ENCODE measurements around the gene OPA3. TPM values are rescaled to one million over a fixed set of nuclear protein-coding genes. Genes with fewer than 3 reads are reported as not detected.
A peak's percentile ranks its signal among the peaks of the same experiment; 100 is the strongest.
"Not testable (repeated sequence)": the region's sequence is repeated elsewhere in the genome, so short reads cannot be mapped to it uniquely, and the experiment has no call there.

The OPA3 gene
- total and polyA plus RNA-seq, 4 donors: 3.9 to 11.0 (median 7.6) TPM

- H3K4me3 ChIP-seq (ENCODE audit: low read depth, low read length): no peak overlapping the region
- H3K27me3 ChIP-seq (ENCODE audit: control insufficient read depth, insufficient read depth, low read length): no peaks in the 10 kb centered on the region
- WGBS (ENCODE audit: insufficient coverage): 74% methylated on average over 7 of the region's 7 CpGs
- peaks cover 4% of the 10 kb centered on the region for H3K4me1 ChIP-seq (ENCODE audit: control insufficient read depth, insufficient read depth, low read length)
- H3K27ac ChIP-seq (ENCODE audit: low read depth, low read length): no peak overlapping the region
- DNase-seq (ENCODE audit: low read depth in 4 of 6, low spot score in 6 of 6): no peak
- peaks cover 50% of the 10 kb centered on the region for H3K36me3 ChIP-seq (ENCODE audit: control insufficient read depth, insufficient read depth, low read length)
- H3K9me3 ChIP-seq (ENCODE audit: control insufficient read depth, insufficient read depth, low read length): no peaks in the 10 kb centered on the region
Observed at GRCh38 chr19:45517238-45517637, 67.4 kb downstream of the OPA3 start.

- no peak for DNase-seq (ENCODE audit: low read depth in 4 of 6, low spot score in 6 of 6)
- Histone ChIP-seq H3K36me3 (ENCODE audit: control insufficient read depth, insufficient read depth, low read length) (peaks cover 38% of the 10 kb centered on the region), H3K27me3 (ENCODE audit: control insufficient read depth, insufficient read depth, low read length) (no peaks in the 10 kb centered on the region), H3K27ac (ENCODE audit: low read depth, low read length) (no peak overlapping the region), H3K4me1 (ENCODE audit: control insufficient read depth, insufficient read depth, low read length) (peaks cover 4% of the 10 kb centered on the region), H3K9me3 (ENCODE audit: control insufficient read depth, insufficient read depth, low read length) (no peaks in the 10 kb centered on the region), H3K4me3 (ENCODE audit: low read depth, low read length) (no peak overlapping the region)
- 75% methylated on average over 3 of the region's 9 CpGs for WGBS (ENCODE audit: insufficient coverage)
Observed at GRCh38 chr19:45515807-45516401, 68.7 kb downstream of the OPA3 start.

GRCh38 chr19:45515081-45515624 lies 69.4 kb downstream of the OPA3 start:
- H3K36me3 ChIP-seq (ENCODE audit: control insufficient read depth, insufficient read depth, low read length): peaks cover 33% of the 10 kb centered on the region
- no peaks in the 10 kb centered on the region for H3K9me3 ChIP-seq (ENCODE audit: control insufficient read depth, insufficient read depth, low read length)
- WGBS (ENCODE audit: insufficient coverage): 79% methylated on average over 7 of the region's 10 CpGs

DNA sequence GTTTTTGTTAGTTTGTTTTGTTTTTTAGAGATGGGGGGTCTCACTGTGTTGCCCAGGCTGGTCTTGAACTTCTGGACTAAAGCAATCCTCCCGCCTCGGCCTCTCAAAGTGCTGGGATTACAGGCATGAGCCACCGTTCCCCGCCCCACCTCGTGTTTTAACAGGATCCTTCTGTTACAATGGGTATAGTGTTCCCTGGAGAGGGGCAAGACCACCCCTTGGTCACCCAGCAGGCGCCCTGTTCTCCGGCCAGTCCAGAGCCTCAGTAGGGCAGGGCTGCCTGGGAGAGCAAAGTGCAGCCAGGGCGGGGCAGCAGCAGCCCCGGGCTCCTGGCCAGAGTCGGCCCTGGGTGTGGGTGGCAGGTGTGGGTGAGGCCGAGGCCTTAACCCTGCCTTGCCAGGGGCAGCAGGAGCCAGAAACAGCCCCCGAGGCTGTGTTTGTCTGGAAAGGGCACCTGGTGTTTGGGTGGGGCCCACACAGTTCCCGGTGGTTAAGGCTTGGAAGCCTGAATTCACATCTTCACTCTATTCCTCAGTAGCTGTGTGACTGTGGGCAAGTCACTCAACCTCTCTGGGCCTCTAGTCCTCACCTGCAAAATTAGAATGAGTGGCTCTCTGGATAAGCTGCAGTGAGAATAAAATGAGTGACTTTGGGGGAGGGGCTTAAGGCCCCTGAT lies 70.1 kb downstream of the OPA3 start:
- Histone ChIP-seq H3K27me3 (ENCODE audit: control insufficient read depth, insufficient read depth, low read length) (no peaks in the 10 kb centered on the region), H3K4me3 (ENCODE audit: low read depth, low read length) (no peak overlapping the region), H3K4me1 (ENCODE audit: control insufficient read depth, insufficient read depth, low read length) (peaks cover 7% of the 10 kb centered on the region), H3K36me3 (ENCODE audit: control insufficient read depth, insufficient read depth, low read length) (peaks cover 30% of the 10 kb centered on the region), H3K9me3 (ENCODE audit: control insufficient read depth, insufficient read depth, low read length) (no peaks in the 10 kb centered on the region), H3K27ac (ENCODE audit: low read depth, low read length) (no peak overlapping the region)
- DNase-seq (ENCODE audit: low read depth in 4 of 6, low spot score in 6 of 6): no peak
- WGBS (ENCODE audit: insufficient coverage): 72% methylated on average over 9 of the region's 13 CpGs

More at GRCh38 chr19:45515081-45515624, 69.4 kb downstream of the OPA3 start:
- Histone ChIP-seq H3K4me1 (ENCODE audit: control insufficient read depth, insufficient read depth, low read length) (peaks cover 4% of the 10 kb centered on the region), H3K4me3 (ENCODE audit: low read depth, low read length) (no peak overlapping the region), H3K27ac (ENCODE audit: low read depth, low read length) (no peak overlapping the region), H3K27me3 (ENCODE audit: control insufficient read depth, insufficient read depth, low read length) (no peaks in the 10 kb centered on the region)
- no peak for DNase-seq (ENCODE audit: low read depth in 4 of 6, low spot score in 6 of 6)

GRCh38 chr19:45512881-45513483 lies 71.6 kb downstream of the OPA3 start:
- peaks cover 21% of the 10 kb centered on the region for H3K36me3 ChIP-seq (ENCODE audit: control insufficient read depth, insufficient read depth, low read length)
- DNase-seq (ENCODE audit: low read depth in 4 of 6, low spot score in 6 of 6): no peak
- no peak overlapping the region for H3K4me3 ChIP-seq (ENCODE audit: low read depth, low read length)
- 92% methylated on average over 4 of the region's 6 CpGs for WGBS (ENCODE audit: insufficient coverage)
- H3K27ac ChIP-seq (ENCODE audit: low read depth, low read length): no peak overlapping the region
- H3K9me3 ChIP-seq (ENCODE audit: control insufficient read depth, insufficient read depth, low read length): no peaks in the 10 kb centered on the region
- no peaks in the 10 kb centered on the region for H3K27me3 ChIP-seq (ENCODE audit: control insufficient read depth, insufficient read depth, low read length)
- H3K4me1 ChIP-seq (ENCODE audit: control insufficient read depth, insufficient read depth, low read length): peaks cover 21% of the 10 kb centered on the region

DNA sequence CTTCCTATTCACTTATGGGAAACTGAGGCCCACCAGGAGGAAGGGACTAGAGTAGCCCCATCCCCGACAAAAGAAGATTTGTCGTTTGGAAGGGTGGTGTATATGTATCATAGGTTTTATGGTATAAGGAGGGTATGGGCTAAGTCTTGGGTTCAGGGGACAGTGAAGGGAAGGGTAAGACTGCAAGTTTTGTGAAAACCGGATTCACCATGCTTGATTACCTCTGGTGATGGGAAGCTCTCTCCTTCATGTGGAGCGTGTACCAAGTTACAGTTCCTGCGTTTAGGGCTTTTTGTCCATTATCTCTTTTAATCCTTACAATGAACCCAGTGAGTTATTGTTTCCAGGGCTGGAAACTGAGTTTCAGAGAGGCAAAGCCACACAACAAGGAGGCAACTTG lies 73.5 kb downstream of the OPA3 start:
- H3K9me3 ChIP-seq (ENCODE audit: control insufficient read depth, insufficient read depth, low read length): no peaks in the 10 kb centered on the region
- no peak overlapping the region for H3K27ac ChIP-seq (ENCODE audit: low read depth, low read length)
- H3K27me3 ChIP-seq (ENCODE audit: control insufficient read depth, insufficient read depth, low read length): no peaks in the 10 kb centered on the region
- 93% methylated on average over 2 of the region's 5 CpGs for WGBS (ENCODE audit: insufficient coverage)
- no peak overlapping the region for H3K4me3 ChIP-seq (ENCODE audit: low read depth, low read length)
- no peak for DNase-seq (ENCODE audit: low read depth in 4 of 6, low spot score in 6 of 6)
- peaks cover 9% of the 10 kb centered on the region for H3K36me3 ChIP-seq (ENCODE audit: control insufficient read depth, insufficient read depth, low read length)
- peaks cover 29% of the 10 kb centered on the region for H3K4me1 ChIP-seq (ENCODE audit: control insufficient read depth, insufficient read depth, low read length)

GRCh38 chr19:45510352-45510751 lies 74.2 kb downstream of the OPA3 start:
- H3K4me3 ChIP-seq (ENCODE audit: low read depth, low read length); DNase-seq (ENCODE audit: low read depth in 4 of 6, low spot score in 6 of 6); H3K36me3 ChIP-seq (ENCODE audit: control insufficient read depth, insufficient read depth, low read length); H3K27ac ChIP-seq (ENCODE audit: low read depth, low read length); H3K27me3 ChIP-seq (ENCODE audit: control insufficient read depth, insufficient read depth, low read length); H3K9me3 ChIP-seq (ENCODE audit: control insufficient read depth, insufficient read depth, low read length): not testable (repeated sequence)
- peaks cover 31% of the 10 kb centered on the region for H3K4me1 ChIP-seq (ENCODE audit: control insufficient read depth, insufficient read depth, low read length)
- 88% methylated on average over 5 of the region's 11 CpGs for WGBS (ENCODE audit: insufficient coverage)

GRCh38 chr19:45509692-45510015 lies 74.9 kb downstream of the OPA3 start:
- peaks cover 3% of the 10 kb centered on the region for H3K36me3 ChIP-seq (ENCODE audit: control insufficient read depth, insufficient read depth, low read length)
- H3K9me3 ChIP-seq (ENCODE audit: control insufficient read depth, insufficient read depth, low read length): no peaks in the 10 kb centered on the region
- WGBS (ENCODE audit: insufficient coverage): no CpG with 5 or more reads among the region's 3 CpGs
- no peak for DNase-seq (ENCODE audit: low read depth in 4 of 6, low spot score in 6 of 6)
- H3K27ac ChIP-seq (ENCODE audit: low read depth, low read length): no peak overlapping the region
- H3K4me3 ChIP-seq (ENCODE audit: low read depth, low read length): no peak overlapping the region
- no peaks in the 10 kb centered on the region for H3K27me3 ChIP-seq (ENCODE audit: control insufficient read depth, insufficient read depth, low read length)
- peaks cover 30% of the 10 kb centered on the region for H3K4me1 ChIP-seq (ENCODE audit: control insufficient read depth, insufficient read depth, low read length)

DNA sequence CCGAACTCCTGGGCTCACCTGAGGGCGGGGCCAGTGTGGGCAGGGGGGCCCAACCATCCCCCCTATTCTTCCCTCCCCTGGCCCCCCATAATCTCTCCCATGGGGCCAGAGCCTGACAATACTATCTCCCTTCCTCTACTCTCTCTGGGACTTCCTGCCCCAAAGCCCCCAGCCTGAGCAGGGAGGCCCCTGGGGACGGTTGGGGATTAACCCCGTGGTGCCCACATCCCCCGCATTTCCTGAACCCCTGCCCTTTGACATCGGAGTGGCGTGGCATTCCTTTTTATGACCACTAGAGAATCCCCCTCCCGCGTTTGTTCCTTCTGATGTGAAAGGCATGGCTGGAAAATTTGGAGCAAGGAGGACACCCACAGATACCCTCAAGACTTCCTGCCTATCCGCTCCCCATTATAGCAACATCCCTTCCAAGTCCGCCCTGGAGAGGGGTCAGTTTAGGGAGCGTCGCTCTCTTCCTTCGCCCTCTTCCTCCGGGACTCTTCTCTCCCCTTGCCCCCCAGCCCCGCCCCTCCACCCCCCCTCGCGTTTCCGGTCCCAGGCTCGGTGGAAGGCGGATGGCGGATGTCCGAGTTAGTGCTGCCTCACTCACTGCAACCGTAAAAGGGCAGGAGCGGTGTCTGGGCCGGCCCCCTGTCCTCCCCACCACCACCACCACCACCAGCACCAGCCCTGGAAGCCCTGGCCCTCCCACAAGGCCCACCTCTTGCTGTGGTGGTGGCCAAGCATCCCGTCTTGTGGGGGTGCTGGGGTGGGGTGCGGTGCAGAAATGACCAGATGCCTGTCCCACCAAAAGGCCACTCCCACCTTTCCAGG lies 75.5 kb downstream of the OPA3 start:
- Histone ChIP-seq H3K4me3 (ENCODE audit: low read depth, low read length) (peak overlapping the region; percentile 81), H3K4me1 (ENCODE audit: control insufficient read depth, insufficient read depth, low read length) (peaks cover 26% of the 10 kb centered on the region), H3K27me3 (ENCODE audit: control insufficient read depth, insufficient read depth, low read length) (no peaks in the 10 kb centered on the region), H3K36me3 (ENCODE audit: control insufficient read depth, insufficient read depth, low read length) (no peaks in the 10 kb centered on the region), H3K9me3 (ENCODE audit: control insufficient read depth, insufficient read depth, low read length) (no peaks in the 10 kb centered on the region), H3K27ac (ENCODE audit: low read depth, low read length) (peak overlapping the region; percentile 61)
- peak in 1 of 6 donors; percentile 39 for DNase-seq (ENCODE audit: low read depth in 4 of 6, low spot score in 6 of 6)
- WGBS (ENCODE audit: insufficient coverage): 11% methylated on average over 8 of the region's 28 CpGs

Data from spinal cord (tissue), 10 donors.